PFSK-1 (cell line): Measurements from ENCODE around the gene SLC22A23.

Experiments
- POLR2AphosphoS5 ChIP-seq: IDR thresholded peaks from 2 replicates; pipeline ENCODE4 v1.6.1; 2012; ENCODE audit warnings: low read depth, mild to moderate bottlenecking, control low read depth, low read length, moderate library complexity
- REST ChIP-seq, 2 experiments: IDR thresholded peaks; 2 replicates each; pipeline versions ENCODE4 v1.6.1 to v1.8.0; 2011 to 2012; ENCODE audit warnings: low read depth in 2 of 2, low read length in 2 of 2, control low read depth in 1 of 2, inconsistent platforms in 1 of 2, mild to moderate bottlenecking in 1 of 2, moderate library complexity in 1 of 2; ENCODE audit not compliant: insufficient read depth in 1 of 2
- SIN3A ChIP-seq: IDR thresholded peaks from 2 replicates; pipeline ENCODE4 v1.6.1; 2012; ENCODE audit warnings: mild to moderate bottlenecking, low read length, moderate library complexity, borderline replicate concordance; ENCODE audit not compliant: insufficient read depth
- TAF1 ChIP-seq: IDR thresholded peaks from 2 replicates; pipeline ENCODE4 v1.6.1; 2012; ENCODE audit warnings: low read length, control low read depth, borderline replicate concordance; ENCODE audit not compliant: insufficient read depth

- no peak for TF ChIP-seq SIN3A
- no peak for TF ChIP-seq TAF1
- no peak for TF ChIP-seq POLR2AphosphoS5
- TF ChIP-seq REST (IDR thresholded peaks at IDR 0.05; ENCODE audit: insufficient read depth in 1 of 2, low read depth in 2 of 2, low read length in 2 of 2), result no peak
Observed at GRCh38 chr6:3353939-3354338, 102.9 kb downstream of the SLC22A23 start.
